HCEC 1CT (cell line): ENCODE results near the gene EXOSC5.
"Not testable (repeated sequence)": the region's sequence is repeated elsewhere in the genome, so short reads cannot be mapped to it uniquely, and the experiment has no call there.

Source experiments
- DNase-seq: peaks from one replicate; pipeline ENCODE4 v3.0.0-alpha.2; 2017

The EXOSC5 gene

DNA sequence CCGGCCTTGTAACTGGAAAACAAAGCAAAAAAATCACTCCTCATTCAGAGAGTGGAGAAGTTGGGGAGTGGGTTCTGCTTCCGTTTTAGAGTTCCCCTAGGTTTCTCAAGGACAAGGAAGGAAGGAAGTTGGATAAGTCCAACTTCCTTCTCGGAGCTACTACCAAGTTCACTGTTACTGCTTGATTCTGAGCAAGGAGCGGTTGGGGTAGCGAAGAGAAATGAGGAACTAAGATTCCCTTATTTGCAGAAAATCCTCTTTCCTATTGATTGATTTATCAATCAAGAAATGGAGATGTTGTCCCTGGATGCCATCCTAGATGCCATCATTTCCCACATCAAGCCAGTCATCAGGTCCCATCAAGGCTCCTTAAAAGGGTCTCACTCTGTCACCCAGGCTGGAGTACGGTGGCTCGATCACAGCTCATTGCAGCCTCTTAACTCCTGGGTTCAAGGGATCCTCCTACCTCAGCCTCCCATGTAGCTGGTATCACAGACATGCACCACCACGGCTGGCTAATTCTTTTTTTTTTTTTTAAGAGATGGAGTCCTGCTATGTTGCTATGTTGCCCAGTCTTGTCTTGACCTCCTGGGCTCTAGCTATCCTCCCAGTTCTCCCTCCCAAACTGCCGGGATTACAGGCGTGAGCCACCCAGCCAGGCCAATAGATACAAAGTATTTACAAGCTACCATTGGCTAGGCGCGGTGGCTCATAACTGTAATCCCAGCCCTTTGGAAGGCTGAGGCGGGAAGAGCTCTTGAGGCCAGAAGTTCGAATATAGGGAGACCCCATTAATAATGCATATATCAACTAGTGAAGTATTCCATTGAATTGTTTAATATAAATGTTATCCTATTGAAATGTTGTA is 32.4 kb downstream of the EXOSC5 start:
- no peak for DNase-seq

GRCh38 chr19:41363753-41364523 is 33.2 kb downstream of the EXOSC5 start, which contains the start of gene B9D2:
Gene B9D2 (minus strand): TSS chr19:41364149. CDS start chr19:41363519, 630 bp downstream.
- peak; percentile 98 for DNase-seq

DNA sequence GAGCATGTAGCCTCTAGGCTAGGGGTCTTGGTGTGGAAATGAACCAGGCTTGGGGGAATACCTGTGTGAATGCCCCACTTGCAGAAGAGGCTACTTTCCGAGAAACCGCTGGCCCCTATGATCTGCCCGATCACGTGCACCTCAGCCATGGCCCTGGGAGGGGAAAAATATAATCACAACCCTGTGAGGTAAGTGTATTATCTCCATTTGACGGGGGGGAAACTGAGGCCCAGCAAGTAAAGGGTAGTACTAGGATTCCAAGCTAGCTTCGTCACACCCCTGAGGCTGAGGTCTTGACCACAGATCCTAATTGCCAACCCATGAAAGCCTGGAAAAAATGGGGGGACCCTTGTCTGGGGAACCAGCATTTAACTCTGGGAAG is 33.8 kb downstream of the EXOSC5 start:
- DNase-seq: no peak

DNA sequence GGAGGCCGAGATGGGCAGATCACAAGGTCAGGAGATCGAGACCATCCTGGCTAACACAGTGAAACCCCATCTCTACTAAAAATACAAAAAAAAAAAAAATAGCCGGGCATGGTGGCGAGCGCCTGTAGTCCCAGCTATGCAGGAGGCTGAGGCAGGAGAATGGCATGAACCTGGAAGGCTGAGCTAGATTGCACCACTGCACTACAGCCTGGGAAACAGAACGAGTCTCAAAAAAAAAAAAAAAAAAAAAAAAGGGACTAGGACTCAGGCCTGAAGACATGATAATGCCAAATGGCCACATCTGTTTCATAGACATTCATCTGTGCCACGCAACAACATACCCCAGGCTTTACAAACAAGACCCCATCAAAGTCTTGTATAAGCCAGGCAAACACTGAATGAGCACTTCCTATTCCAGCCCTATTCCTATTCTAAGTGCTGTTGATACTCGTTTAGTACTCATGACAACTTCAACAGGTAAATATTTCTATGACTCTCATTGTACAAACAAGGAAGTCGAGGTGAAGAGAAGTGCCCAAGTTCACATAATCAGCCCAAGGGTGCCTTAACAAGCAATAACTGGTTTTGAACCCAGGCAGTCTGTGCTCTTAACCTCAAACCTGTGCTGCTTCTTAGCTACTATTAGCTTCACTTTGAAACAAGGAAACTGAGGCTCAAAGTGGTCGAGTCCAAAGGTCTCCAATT is 34.9 kb downstream of the EXOSC5 start:
- no peak for DNase-seq

DNA sequence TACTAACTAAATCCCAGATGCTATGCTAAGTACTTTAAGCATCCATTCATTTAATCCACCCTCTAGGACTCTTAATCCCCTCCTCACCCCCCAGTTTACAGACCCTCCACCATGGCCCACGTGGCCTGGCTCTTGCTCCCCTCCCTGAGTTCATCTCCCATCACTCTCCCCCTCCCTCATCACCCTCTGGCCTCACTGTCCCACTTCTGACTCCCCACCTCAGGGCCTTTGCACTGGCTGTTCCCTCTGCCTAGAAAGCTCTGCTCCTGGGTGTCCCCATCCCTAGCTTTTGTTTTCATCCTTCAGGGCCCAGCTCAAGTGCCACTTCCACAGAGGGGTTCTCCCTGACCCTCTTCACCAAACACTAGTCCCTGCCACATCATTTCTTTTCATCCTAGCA is 37.4 kb downstream of the EXOSC5 start:
- no peak for DNase-seq

GRCh38 chr19:41357746-41358145 is 39.4 kb downstream of the EXOSC5 start:
- DNase-seq: no peak

- DNase-seq: no peak
Measured at GRCh38 chr19:41356984-41357739, 40.0 kb downstream of the EXOSC5 start.

DNA sequence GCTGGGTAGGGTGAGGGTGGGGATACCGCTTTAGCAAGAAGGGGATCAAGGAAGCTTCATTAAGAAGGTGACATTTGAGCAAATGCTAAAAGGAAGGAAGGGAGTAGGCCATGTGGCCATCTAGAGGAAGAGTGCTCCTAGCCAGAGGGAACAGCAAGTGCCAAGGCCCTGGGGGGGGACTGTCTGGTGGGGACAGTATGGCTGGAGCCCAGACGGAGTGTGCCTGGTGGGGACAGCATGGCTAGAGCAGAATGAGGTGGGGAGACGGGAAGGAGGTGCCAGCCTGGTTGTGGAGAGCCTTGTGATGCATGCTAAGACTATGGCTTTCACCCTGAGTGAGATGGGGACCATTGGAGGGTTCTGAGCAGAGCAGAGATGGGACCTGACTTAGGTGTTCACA is 41.4 kb downstream of the EXOSC5 start:
- no peak for DNase-seq

DNA sequence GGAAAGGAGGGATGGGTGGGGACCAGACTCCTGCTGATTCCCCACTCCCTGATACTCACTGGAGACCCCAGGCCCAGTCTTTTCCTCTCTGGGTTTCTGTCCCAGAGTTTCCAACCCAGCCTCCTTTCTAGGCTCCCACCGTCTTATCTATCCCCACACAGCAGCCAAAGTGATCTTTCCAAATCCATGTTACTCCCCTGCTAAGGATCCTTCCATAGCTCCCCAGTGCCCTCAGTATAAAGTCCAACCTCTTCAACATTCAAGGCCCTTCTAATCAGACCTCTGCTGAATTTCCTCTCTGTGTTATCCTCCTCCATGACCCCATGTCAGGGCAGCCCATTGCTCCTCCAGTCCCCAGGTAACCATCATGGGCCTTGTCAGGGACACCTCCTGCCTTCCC is 42.1 kb downstream of the EXOSC5 start:
- DNase-seq: no peak

- no peak for DNase-seq
Measured at GRCh38 chr19:41354343-41354953, 42.7 kb downstream of the EXOSC5 start.

- peak; percentile 84 for DNase-seq
Measured at GRCh38 chr19:41353466-41354342, 43.5 kb downstream of the EXOSC5 start, which contains the start of gene TGFB1. Gene TGFB1 (minus strand): TSS chr19:41353922. CDS start chr19:41353044, 878 bp downstream.

- DNase-seq: peak; percentile 58
Measured at GRCh38 chr19:41352609-41353465, 44.3 kb downstream of the EXOSC5 start.

DNA sequence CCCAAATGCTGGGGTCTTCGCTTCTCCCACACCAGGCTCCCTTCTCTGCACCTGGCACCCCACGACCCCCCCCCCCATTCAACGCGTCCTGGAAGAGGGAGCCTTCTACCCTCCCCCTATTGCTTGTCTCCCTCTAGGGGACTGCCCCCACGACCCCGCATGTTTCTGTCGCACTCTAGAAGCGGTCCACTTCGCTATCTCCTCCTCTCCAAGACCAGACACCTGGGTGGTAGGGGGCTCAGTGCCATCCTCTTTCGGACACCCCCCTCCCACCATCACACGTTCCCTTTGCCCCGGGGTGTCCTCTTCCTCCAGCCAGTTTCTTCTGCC is 44.9 kb downstream of the EXOSC5 start:
- no peak for DNase-seq

- DNase-seq: peak; percentile 22
Measured at GRCh38 chr19:41351339-41352245, 45.6 kb downstream of the EXOSC5 start.

DNA sequence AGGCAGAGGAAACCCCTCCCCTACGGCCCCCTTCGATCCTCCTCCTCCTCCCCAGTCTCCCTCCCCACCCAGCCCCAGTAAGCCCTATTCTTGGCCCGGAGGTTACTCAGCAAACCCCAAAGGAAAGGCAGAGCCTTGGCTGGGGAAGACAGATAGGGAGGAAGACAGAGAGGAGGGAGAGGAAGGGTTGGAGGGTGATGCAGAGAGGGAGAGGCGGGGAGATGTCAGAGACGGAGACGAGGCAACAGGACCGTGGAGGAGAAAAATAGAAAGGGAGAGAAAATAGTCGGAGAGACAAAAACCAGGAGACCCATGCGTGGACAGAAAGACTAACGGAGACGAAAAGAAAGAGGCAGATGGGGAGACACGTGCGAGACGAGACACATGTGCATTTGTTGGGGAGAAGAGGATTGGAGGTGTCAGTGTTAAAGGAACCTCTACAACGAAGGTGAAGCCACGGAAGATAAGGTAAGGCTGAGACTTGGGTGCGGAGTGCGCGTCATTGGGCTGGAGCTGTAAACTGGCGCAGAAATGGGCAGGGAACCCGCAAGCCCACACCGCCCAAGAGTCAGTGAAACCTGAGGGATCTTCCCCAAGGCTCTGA is 46.3 kb downstream of the EXOSC5 start:
- no peak for DNase-seq

DNA sequence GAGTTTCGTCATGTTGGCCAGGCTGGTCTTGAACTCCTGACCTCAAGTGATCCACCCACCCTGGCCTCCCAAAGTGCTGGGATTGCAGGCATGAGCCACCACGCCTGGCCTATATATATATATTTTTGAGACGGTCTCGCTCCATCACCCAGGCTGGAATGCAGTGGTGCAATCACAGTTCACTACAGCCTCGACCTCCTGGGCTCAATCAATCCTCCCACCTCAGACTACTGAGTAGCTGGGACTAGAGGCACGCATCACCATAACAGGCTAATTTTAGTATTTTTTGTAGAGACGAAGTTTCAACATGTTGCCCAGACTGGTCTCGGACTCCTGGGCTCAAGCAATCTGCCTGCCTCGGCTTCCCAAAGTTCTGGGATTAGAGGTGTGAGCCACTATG is 50.2 kb downstream of the EXOSC5 start:
- DNase-seq: not testable (repeated sequence)

DNA sequence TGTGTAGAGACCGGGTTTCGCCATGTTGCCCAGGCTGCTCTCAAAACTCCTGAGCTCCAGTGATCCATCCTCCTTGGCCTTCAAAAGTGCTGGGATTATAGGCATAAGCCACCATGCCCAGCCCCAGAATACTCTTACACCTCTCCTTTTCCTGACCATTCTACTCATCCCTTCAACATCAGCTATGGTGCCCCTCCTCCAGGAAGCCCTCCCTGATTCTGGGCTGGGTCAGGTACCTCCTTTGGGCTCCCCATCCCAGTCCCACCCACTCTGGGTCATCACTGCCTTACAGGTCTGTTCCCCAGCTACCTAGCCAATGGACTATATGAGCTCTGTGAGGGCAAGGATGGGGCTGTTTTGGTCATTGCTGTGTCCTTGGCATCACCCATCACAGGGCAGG is 53.0 kb downstream of the EXOSC5 start:
- DNase-seq: no peak

DNA sequence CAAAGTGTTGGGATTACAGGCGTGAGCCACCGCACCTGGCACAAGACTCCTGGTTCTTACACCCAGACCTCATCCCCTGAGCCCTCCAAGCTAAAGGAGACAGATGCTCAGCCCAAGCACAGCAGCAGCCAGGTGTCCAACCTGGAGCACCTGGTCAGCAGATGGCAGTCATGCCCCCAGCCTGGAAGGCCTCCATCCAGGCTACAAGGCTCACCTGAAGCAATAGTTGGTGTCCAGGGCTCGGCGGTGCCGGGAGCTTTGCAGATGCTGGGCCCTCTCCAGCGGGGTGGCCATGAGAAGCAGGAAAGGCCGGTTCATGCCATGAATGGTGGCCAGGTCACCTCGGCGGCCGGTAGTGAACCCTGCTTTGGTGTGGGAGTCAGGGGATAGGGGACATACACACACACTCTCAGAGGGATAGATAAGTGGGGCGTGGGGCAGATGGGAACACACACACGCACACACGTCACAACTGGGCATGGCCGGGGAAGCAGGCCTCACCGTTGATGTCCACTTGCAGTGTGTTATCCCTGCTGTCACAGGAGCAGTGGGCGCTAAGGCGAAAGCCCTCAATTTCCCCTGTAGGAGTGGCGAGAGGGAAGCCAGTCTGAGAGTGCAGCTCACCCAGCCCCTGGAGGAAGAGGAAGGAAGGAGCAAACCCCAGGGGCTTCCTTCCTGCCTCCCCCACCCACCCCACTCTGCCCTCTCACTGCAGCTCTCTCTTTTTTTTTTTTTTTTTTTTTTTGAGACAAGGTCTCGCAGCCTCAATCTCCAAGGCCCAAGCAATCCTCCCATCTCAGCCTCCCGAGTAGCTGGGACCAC is 55.3 kb downstream of the EXOSC5 start:
- DNase-seq: no peak
